Right lobe of liver (tissue), 4 donors: ENCODE data around the gene KIF13A.

Experiments
- CTCF ChIP-seq, 4 donors: fragments of 200-600 bp in 3 of 4; fragments of 450-650 bp in 1 of 4; IDR thresholded peaks; one replicate each; pipeline versions ENCODE4 v1.5.1 to v1.8.0; 2016 to 2022; ENCODE audit warnings: antibody characterized with exemption in 4 of 4, mild to moderate bottlenecking in 2 of 4
- POLR2A ChIP-seq: fragments of 450-650 bp; IDR thresholded peaks from one replicate; pipeline ENCODE4 v1.6.1; 2017; ENCODE audit warnings: antibody characterized with exemption, mild to moderate bottlenecking
- donor health status: DM: no; HTN: no; CAD: no.
- donor health status: DM: no; HTN: no; CAD: no.
- donor health status: DM: no; HTN: yes; CAD: no.

- TF ChIP-seq CTCF (IDR thresholded peaks at IDR 0.05) (no peak), POLR2A (no peak)
These were observed 52.0 kb downstream of the KIF13A start for GRCh38 chr6:17935188-17936149.
